Calu3 (cell line): ENCODE measurements around the gene KREMEN2. TPM values are rescaled to one million over a fixed set of nuclear protein-coding genes. Genes with fewer than 3 reads are reported as not detected.

ENCODE experiments used
- BruUV-seq: library from RNA; stranded (reverse); fragments of 400-500 nt; replicated peaks from 2 replicates; lab custom pipeline; 2021; lab: Mats Ljungman, UMichigan
- CTCF ChIA-PET: fragments of 300-600 bp; sonication (Branson Sonifier 250); formaldehyde crosslinking; loops from one replicate; lab custom pipeline; 2022; ENCODE audit warnings: antibody characterized with exemption; lab: Charles Lee
- DNase-seq: peaks from one replicate; pipeline ENCODE4 v3.0.0; 2022
- H3K27ac Mint-ChIP-seq: one replicate; pipeline ENCODE4 v1.8.0; 2022; ENCODE audit warnings: mixed read lengths; ENCODE audit not compliant: unreplicated experiment
- H3K27me3 Mint-ChIP-seq: one replicate; pipeline ENCODE4 v1.8.0; 2022; ENCODE audit warnings: mixed read lengths; ENCODE audit not compliant: unreplicated experiment
- H3K36me3 Mint-ChIP-seq: one replicate; pipeline ENCODE4 v1.8.0; 2022; ENCODE audit warnings: mild to moderate bottlenecking, moderate library complexity, mixed read lengths; ENCODE audit not compliant: insufficient read depth, unreplicated experiment
- H3K4me1 Mint-ChIP-seq: one replicate; pipeline ENCODE4 v1.8.0; 2022; ENCODE audit warnings: mild to moderate bottlenecking, low read depth, mixed read lengths; ENCODE audit not compliant: unreplicated experiment
- H3K4me3 Mint-ChIP-seq: one replicate; pipeline ENCODE4 v1.8.0; 2022; ENCODE audit warnings: mild to moderate bottlenecking, low read depth, moderate library complexity, mixed read lengths; ENCODE audit not compliant: unreplicated experiment
- H3K9me3 Mint-ChIP-seq: one replicate; pipeline ENCODE4 v1.8.0; 2022; ENCODE audit warnings: low read depth, mixed read lengths; ENCODE audit not compliant: unreplicated experiment
- intact Hi-C: fragments of 100-400 bp; cut with micrococcal nuclease; formaldehyde crosslinking; loops from one replicate; pipeline ENCODE4 v1.10.0; 2022; ENCODE audit not compliant: unreplicated experiment
- total RNA-seq: library from RNA; stranded (reverse); gene quantifications from 2 replicates; pipeline ENCODE4 v1.2.3, GENCODE V29; 2022
- TF ChIP-seq, protein P1 (sequence below): fragments of 200-600 bp; IDR thresholded peaks from one replicate; pipeline ENCODE4 v1.8.0; 2022; ENCODE audit warnings: antibody characterized with exemption; ENCODE audit not compliant: unreplicated experiment

Gene KREMEN2
- total RNA-seq, 1 experiment from 2014 or later = not detected

GRCh38 chr16:2985462-2985861 lies 21.4 kb downstream of the KREMEN2 start:
- TF ChIP-seq, protein P1, sequence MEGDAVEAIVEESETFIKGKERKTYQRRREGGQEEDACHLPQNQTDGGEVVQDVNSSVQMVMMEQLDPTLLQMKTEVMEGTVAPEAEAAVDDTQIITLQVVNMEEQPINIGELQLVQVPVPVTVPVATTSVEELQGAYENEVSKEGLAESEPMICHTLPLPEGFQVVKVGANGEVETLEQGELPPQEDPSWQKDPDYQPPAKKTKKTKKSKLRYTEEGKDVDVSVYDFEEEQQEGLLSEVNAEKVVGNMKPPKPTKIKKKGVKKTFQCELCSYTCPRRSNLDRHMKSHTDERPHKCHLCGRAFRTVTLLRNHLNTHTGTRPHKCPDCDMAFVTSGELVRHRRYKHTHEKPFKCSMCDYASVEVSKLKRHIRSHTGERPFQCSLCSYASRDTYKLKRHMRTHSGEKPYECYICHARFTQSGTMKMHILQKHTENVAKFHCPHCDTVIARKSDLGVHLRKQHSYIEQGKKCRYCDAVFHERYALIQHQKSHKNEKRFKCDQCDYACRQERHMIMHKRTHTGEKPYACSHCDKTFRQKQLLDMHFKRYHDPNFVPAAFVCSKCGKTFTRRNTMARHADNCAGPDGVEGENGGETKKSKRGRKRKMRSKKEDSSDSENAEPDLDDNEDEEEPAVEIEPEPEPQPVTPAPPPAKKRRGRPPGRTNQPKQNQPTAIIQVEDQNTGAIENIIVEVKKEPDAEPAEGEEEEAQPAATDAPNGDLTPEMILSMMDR = no peak
- BruUV-seq = no TSS peak
- H3K4me1 Mint-ChIP-seq = peaks cover 26% of the 10 kb centered on the region
- no peak overlapping the region for H3K4me3 Mint-ChIP-seq
- CTCF ChIA-PET = no interaction called here
- DNase-seq = no peak
- H3K27ac Mint-ChIP-seq = no peak overlapping the region
- peaks cover 30% of the 10 kb centered on the region for H3K36me3 Mint-ChIP-seq
- no peaks in the 10 kb centered on the region for H3K9me3 Mint-ChIP-seq
- no peaks in the 10 kb centered on the region for H3K27me3 Mint-ChIP-seq
- intact Hi-C loops = no loop called here

DNA sequence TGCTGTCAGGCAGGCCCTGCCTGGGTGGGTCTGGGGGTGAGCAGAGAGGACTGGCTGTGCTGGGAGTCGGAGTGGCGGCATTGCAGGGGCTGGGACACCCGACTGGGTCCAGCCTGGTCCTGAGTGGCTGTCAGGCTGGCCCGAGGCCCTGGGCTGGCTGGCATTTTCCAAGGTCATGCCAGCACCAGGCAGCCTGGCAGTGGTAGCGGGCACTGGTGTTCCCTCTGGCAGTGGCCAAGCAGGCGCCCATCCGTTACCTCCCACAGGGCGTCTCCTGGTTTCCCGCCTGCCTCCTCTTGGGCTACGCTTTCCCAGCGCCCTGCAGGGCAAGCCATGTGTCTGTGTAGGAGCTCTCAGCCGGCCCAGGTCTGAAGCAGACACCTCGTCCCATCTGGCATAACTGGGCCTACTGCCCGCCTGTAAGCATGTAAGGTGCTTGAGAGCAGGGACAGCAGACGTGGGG lies 21.8 kb downstream of the KREMEN2 start:
- no peak for DNase-seq
- TF ChIP-seq, protein P1 = no peak
- Mint-ChIP-seq H3K9me3 (no peaks in the 10 kb centered on the region), H3K4me1 (peaks cover 25% of the 10 kb centered on the region), H3K27ac (no peak overlapping the region), H3K4me3 (no peak overlapping the region), H3K27me3 (no peaks in the 10 kb centered on the region), H3K36me3 (peaks cover 25% of the 10 kb centered on the region)
- BruUV-seq = no TSS peak
- intact Hi-C loops = no loop called here
- CTCF ChIA-PET = no interaction called here

DNA sequence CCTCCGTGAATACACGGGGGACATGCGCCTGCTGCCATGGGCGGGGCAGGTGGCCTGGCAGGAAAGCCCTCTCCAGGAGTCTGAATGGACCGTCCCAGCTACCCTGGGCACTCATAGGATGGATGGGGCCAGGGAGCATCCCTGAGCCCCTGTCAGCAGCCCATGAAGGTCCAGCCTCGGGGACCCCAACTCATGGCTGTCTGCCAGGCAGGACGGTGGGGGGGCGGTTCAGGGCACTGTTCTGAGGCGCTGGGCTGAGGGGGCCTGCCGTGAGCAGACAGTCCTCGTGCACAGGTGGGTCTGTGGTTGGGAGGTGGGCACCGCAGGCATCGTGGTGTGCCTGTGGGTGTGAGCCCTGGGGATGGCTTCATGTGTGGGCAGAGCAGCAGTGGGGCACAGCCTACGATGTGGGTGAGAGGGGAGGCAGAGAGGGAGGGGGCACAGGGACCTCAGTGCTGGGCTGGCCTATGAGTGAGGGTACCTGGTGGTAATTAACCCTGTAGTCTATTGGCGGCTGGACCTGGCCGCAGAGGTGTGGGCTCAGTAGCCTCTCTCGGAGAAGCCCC lies 22.6 kb downstream of the KREMEN2 start:
- no peak overlapping the region for H3K4me3 Mint-ChIP-seq
- H3K27ac Mint-ChIP-seq = no peak overlapping the region
- TF ChIP-seq, protein P1 = no peak
- intact Hi-C loops = no loop called here
- H3K4me1 Mint-ChIP-seq = peaks cover 20% of the 10 kb centered on the region
- H3K27me3 Mint-ChIP-seq = no peaks in the 10 kb centered on the region
- H3K36me3 Mint-ChIP-seq = peaks cover 25% of the 10 kb centered on the region
- BruUV-seq = no TSS peak
- CTCF ChIA-PET = no interaction called here
- no peak for DNase-seq
- H3K9me3 Mint-ChIP-seq = no peaks in the 10 kb centered on the region

DNA sequence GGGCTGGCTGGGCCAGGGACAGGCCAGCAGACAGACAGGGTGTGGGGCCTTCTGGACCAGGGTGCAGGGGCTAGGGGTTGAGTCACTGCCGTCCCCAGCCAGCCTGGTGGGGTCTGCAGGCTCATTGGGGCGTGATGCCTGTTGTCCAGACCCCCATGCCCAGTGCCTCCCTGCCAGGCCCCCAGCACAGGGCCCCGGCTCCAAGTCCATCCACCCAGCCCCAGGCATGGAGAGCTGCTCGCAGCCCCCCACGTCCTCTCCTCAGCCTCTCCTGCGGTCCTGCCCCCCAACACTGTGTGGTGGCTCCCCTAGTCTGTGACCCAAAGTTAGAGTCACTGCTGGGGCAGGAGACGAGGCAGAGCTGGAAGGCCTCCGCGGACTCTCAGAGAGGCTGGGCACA lies 23.2 kb downstream of the KREMEN2 start:
- Mint-ChIP-seq H3K4me1 (peaks cover 20% of the 10 kb centered on the region), H3K27me3 (no peaks in the 10 kb centered on the region), H3K4me3 (no peak overlapping the region), H3K9me3 (no peaks in the 10 kb centered on the region), H3K36me3 (peaks cover 23% of the 10 kb centered on the region), H3K27ac (no peak overlapping the region)
- intact Hi-C loops = no loop called here
- DNase-seq = no peak
- TF ChIP-seq, protein P1 = no peak
- BruUV-seq = no TSS peak
- CTCF ChIA-PET = interaction anchor here (1.3 kb wide), 1 partner anchor 17 kb away, joined by 3 read pairs; no protein-coding TSS in a partner anchor
